GM18499 (cell line): ENCODE results near the gene USH1C.

Experiments used
- ATAC-seq: cut with Tn5 transposase; IDR thresholded peaks from one replicate; pipeline ENCODE4 v1.9.1; 2021; ENCODE audit warnings: moderate number of reproducible peaks; ENCODE audit not compliant: insufficient read depth, unreplicated experiment

The USH1C gene

GRCh38 chr11:17510507-17511206 lies 33.6 kb downstream of the USH1C start:
- ATAC-seq: no peak

GRCh38 chr11:17508791-17509190 lies 35.4 kb downstream of the USH1C start:
- no peak for ATAC-seq

GRCh38 chr11:17508306-17508705 lies 35.9 kb downstream of the USH1C start:
- ATAC-seq: no peak

GRCh38 chr11:17507773-17508172 lies 36.4 kb downstream of the USH1C start:
- no peak for ATAC-seq

DNA sequence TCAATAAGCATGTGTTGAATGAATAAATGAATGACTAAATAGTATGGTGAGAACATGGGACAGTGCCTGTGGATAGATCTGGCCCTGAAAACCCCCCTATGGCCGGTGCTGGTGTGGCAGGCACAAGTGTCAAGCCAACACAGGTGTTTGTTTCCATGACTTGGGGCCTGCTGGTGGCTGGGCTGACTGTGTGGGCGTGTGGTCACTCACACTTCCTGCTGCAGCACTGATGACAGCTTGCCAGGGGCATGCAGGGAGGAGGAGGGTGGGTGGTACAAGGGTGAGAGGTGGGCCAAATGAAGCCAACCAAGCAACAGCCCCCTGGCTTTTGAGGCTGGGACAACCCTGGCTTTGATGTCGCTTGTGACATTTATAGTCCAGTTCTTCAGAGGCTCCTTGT lies 37.3 kb downstream of the USH1C start:
- ATAC-seq: no peak

- ATAC-seq: no peak
Observed at GRCh38 chr11:17506314-17506713, 37.9 kb downstream of the USH1C start.

DNA sequence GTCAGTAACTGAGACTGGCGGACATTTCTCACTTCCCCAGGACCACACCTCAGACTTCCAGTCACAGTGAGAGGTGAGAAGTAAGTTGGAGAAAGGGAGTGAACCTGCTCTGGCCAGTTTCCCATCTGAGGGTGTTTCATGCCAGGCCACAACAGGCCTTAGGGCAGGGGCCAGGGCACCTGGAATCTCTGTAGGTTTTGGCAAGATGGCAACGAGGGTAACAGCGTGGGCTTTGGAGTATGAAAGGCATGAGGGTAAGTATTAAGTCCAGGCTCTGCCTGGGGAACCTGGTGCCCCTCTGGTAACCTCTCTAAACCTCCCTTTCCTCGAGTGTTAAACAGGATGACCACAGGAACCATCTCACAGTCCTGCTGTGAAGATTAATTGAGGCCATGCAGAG lies 39.1 kb downstream of the USH1C start:
- ATAC-seq: no peak

- ATAC-seq: no peak
Observed at GRCh38 chr11:17504330-17505107, 39.7 kb downstream of the USH1C start.

DNA sequence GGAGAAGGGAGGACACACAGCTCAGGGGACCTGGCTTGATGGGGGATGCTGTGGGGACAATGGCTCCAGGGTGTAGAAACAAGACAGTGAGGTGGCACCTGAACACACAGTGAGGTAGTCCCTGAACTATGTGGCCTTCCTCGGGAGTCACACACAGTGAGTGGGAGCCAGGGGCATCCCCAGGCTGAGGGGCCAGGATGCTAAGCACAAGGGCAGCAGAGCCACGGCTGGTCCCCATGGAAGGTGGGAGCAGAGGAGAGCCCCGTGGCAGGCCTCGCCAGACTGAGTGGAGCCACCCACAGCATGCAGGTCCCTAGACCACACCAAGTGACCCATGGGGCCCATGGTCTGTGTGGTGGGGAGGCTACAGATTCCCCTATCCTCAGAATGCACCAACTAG lies 41.6 kb downstream of the USH1C start:
- no peak for ATAC-seq

- ATAC-seq: no peak
Observed at GRCh38 chr11:17500673-17501072, 43.5 kb downstream of the USH1C start.

DNA sequence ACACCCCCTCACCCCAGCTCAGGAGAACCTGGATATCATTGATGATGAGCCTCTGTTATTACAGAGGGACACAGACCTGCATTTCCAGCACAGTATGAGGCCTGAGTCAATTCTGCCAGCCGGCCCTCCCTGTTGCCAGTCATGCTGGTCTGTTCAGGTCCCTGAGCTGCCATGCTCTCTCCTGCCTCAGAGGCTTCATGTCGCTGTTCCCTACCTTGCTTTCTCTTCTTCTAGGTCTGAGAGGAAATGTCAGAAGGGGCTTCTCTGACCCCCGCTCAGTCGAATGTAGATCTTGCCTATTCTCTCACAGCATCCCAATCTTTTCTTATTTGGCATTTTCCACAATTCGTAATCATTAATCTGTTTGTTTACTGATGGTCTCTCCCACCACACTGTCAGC lies 45.7 kb downstream of the USH1C start:
- no peak for ATAC-seq

- no peak for ATAC-seq
Observed at GRCh38 chr11:17498058-17498457, 46.2 kb downstream of the USH1C start.

GRCh38 chr11:17496406-17496805 lies 47.8 kb downstream of the USH1C start:
- ATAC-seq: no peak

GRCh38 chr11:17494019-17494418 lies 50.2 kb downstream of the USH1C start:
- no peak for ATAC-seq

DNA sequence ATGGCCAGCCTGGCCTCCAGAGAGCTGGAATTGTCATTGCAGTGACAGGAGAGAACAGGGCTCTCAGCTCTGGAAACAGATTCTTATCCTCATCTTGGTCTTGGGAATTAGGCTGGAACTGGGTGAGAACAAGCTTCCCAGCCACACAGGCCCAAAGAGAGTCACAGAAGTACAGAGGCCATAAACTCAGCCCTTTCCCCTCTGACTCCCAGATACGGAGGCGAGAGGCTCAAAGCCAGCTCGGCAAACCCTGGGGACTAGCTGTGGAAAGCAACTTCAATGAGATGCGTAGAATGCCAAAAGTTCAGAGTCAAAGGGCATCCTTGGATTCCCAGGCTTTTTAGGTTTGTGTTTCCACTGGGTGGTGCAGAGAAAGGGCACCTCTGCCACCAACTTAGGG lies 53.3 kb downstream of the USH1C start:
- no peak for ATAC-seq

DNA sequence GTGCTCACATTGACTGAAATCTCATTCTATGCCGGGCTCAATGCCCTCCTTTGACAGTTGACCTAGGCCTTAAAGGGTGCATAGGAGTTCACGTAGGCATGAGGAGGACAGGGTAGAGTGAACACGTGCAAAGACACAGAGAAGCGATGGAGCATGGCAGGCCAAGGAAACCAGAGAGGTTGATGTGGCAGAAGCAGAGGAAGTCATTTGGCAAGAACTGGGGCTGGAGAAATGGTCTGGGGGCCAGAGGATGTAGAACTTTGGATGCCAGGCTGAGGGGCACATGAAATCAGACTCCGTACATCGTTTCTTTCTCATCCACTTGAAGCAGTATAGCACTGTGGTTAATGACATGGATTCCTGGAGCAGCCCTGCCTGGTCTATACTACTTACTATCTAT lies 54.0 kb downstream of the USH1C start:
- ATAC-seq: no peak

DNA sequence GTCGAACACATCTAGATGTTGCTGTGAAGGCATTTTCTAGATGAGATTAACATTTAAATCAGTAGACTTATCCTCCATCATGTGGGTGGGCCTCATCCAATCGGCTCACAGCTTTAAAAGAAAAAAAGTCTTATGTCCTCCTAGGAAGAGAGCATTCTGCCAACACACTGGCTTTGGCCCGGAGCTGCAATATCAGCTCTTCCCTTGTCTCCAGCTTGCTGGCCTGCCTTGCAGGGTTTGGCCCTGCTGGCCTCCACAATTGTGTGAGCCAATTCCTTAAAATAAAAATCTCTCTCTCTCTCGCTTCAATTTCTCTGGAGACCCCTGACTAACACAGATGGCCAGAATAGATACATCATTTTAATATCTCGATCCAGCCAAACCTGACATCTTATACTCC lies 54.5 kb downstream of the USH1C start:
- no peak for ATAC-seq

- no peak for ATAC-seq
Observed at GRCh38 chr11:17488563-17488962, 55.7 kb downstream of the USH1C start.

DNA sequence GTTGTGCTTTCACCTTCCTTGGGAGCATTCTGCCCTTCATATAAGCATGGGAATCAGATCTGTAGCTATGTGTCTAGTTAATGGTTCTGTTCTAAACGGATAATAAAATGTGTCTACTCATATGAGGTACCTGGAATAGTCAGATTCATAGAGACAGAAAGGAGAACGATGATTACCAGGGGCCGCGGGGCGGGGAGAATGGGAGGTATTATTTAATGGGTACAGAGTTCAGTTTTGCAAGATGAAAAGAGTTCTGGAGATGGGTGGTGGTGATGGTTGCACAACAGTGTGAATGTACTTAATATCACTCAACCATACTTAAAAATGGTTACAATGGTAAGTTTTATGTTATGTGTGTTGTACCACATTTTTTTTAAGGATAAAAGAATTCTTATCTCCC lies 57.6 kb downstream of the USH1C start:
- no peak for ATAC-seq

DNA sequence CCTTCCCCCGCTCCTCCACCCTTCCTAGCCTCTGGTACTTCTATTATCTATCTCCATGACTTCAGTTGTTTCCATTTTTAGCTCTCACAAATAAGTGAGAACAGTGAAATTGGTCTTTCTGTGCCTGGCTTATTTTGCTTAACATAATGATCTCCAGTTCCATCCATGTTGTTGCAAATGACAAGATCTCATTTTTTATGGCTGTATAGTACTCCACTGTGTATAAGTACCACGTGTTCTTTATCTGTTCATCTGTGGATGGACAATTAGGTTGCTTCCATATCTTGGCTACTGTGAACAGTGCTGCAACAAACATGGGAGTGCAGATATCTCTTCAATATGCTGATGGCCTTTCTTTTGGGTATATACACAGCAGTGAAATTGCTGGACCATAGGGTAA lies 60.7 kb downstream of the USH1C start:
- no peak for ATAC-seq

GRCh38 chr11:17481905-17482304 lies 62.3 kb downstream of the USH1C start:
- no peak for ATAC-seq
